Smooth muscle cell (in vitro differentiated cells): Measurements from ENCODE around the gene HIRIP3. TPM values are rescaled to one million over a fixed set of nuclear protein-coding genes. Genes with fewer than 3 reads are reported as not detected.

Experiments
- DNase-seq: peaks from one replicate; lab custom pipeline; 2025; ENCODE audit not compliant: unreplicated experiment; lab: John Stamatoyannopoulos, UW
- H2AFZ ChIP-seq: fragments of 200-600 bp; sonication (generic); 2 replicates; pipeline ENCODE4 v1.6.0; 2016; ENCODE audit warnings: antibody characterized with exemption, low read depth, mild to moderate bottlenecking
- H3F3A ChIP-seq: fragments of 200-600 bp; sonication (generic); 2 replicates; pipeline ENCODE4 v1.6.0; 2017; ENCODE audit warnings: antibody characterized with exemption, low read depth
- H3K27ac ChIP-seq: fragments of 200-600 bp; sonication (generic); 2 replicates; pipeline ENCODE4 v1.5.1; 2016; ENCODE audit warnings: low read depth, mild to moderate bottlenecking
- H3K27me3 ChIP-seq: fragments of 200-600 bp; sonication (generic); 2 replicates; pipeline ENCODE4 v1.6.1; 2016; ENCODE audit warnings: low read depth, mild to moderate bottlenecking
- H3K36me3 ChIP-seq: fragments of 200-600 bp; sonication (generic); 2 replicates; pipeline ENCODE4 v1.5.1; 2016; ENCODE audit warnings: low read depth
- H3K4me1 ChIP-seq: fragments of 200-600 bp; sonication (generic); 2 replicates; pipeline ENCODE4 v1.5.1; 2016; ENCODE audit warnings: low read depth
- H3K4me2 ChIP-seq: fragments of 200-600 bp; sonication (generic); 2 replicates; pipeline ENCODE4 v1.6.0; 2016; ENCODE audit warnings: mild to moderate bottlenecking
- H3K4me3 ChIP-seq: fragments of 200-600 bp; sonication (generic); 2 replicates; pipeline ENCODE4 v1.5.1; 2016; ENCODE audit warnings: mild to moderate bottlenecking
- H3K79me2 ChIP-seq: fragments of 200-600 bp; sonication (generic); 2 replicates; pipeline ENCODE4 v1.6.0; 2016; ENCODE audit warnings: low read depth, mild to moderate bottlenecking
- H3K9ac ChIP-seq: fragments of 200-600 bp; sonication (generic); 2 replicates; pipeline ENCODE4 v1.6.0; 2016; ENCODE audit warnings: low read depth
- H3K9me3 ChIP-seq: fragments of 200-600 bp; sonication (generic); replicated peaks from 2 replicates; pipeline ENCODE4 v1.5.1; 2016; ENCODE audit warnings: low read depth
- H4K20me1 ChIP-seq: fragments of 200-600 bp; sonication (generic); 2 replicates; pipeline ENCODE4 v1.6.0; 2016; ENCODE audit warnings: low read depth
- CTCF ChIP-seq: fragments of 200-600 bp; sonication (generic); IDR thresholded peaks from 2 replicates; pipeline ENCODE4 v1.5.1; 2017; ENCODE audit warnings: borderline replicate concordance, mild to moderate bottlenecking, antibody characterized with exemption; ENCODE audit not compliant: insufficient read depth, poor library complexity, severe bottlenecking
- WGBS: methylation state at CpG from one replicate; pipeline ENCODE4 v1.1.7; 2016; ENCODE audit warnings: low lambda C conversion rate; 5-methylcytosine and 5-hydroxymethylcytosine counted together
- polyA plus RNA-seq: library from polyadenylated mRNA; unstranded; fragments of >200 nt; fragmentation: Nextera tagmentation; extraction: Ambion mirVana; gene quantifications from 2 replicates; pipeline ENCODE4 v1.2.1, GENCODE V29; 2016
- total RNA-seq: library from RNA; depleted of rRNA; stranded (reverse); fragments of >200 nt; gene quantifications from 2 replicates; pipeline ENCODE4 v1.2.3, GENCODE V29; 2014

The HIRIP3 gene
- total and polyA plus RNA-seq, 2 experiments from 2014 or later: 11.3 to 13.9 TPM

DNA sequence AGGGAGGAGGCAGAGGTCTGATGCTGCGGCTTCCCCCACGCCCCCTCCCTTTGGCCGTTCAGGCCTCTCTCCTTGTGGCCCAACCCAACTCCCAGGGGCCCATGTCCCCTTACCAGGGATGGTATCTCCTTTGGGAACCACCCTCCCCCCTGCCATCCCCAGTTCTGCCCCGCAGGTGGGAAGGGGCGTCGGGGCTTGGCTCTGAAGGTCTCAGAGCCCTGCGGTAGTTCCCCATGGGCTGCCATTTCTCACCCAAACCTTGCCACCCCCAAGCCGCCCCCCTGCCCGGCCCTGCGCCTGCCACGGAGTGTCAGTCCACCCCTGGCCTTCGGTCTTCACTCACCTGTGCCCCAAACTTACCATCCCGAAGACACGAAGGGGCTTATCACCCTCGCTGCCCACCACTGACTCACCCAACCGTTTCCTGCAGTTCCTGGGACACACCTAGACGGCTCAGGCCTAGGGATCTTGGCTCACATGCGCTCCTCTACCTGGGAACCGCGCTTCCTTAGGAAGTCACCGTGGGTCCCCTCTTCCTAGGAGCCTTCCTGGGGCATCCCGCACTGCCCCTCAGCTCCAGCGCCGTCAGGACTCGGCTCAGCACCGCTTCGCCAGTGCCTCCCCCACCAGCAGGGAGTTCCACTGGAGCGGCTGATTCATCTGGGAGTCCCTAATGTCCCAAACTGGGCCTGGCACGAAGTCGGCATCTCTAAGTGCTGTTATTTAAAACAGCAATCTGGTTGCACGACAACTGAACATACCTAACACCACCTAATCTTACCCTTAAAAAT lies 16.5 kb upstream of the HIRIP3 start:
- 27% methylated on average over 27 of the region's 31 CpGs for WGBS
- peak overlapping the region; percentile 93 for H3K4me2 ChIP-seq

DNA sequence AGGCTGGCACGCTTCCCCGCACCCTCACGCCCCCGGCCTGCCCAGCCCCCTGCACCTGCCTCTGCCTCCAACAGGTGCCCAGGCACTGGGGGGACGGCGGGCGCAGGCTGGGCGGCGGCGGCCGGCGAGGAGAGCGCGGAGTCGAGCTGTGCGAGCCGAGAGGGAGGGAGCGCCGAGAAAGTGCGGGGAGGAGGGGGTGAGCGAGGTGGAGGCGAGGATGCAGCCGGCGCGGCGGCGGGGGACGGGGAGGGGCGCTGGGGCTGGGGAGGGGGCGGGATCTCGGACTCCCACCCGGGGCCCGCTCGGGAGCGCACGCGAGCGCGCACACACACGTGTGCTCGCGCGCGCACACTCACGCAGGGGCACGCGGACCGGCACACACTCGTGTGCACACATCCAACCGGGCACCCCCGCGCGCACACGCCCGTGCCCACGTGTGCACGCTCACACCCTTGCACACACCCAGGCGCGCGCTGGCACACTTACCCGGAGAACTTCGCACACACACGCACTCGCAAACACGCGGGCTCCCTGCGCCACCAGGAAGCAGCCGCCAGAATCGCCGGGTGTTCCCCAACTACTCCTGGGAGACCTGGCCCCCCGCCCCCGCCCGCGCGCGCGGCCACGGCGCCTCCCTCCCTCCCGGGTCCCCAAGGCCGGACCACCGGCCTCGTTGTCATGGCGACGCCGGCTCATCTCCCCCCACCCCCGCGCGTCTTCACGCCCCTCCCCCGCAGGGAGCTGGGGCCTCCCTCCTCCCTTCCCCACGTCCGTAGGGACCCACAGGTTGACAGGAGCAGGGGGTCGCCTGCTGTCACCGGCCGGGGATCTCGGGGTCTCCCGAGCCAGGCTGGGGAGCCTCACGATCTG lies 15.7 kb upstream of the HIRIP3 start, which contains the start of gene DOC2A:
DOC2A (minus strand) TSS at position 184 of the 870 bp plus-strand sequence. CDS start 805 bp downstream, outside the sequence.
- Histone ChIP-seq H3K79me2 (no peaks in the 10 kb centered on the region), H3K4me3 (peak within 1 kb of the TSS; percentile 47), H3K27me3 (peaks cover 31% of the 10 kb centered on the region), H3K9ac (no peak within 1 kb of the TSS), H3K4me2 (peak within 1 kb of the TSS; percentile 93), H2AFZ (no peak within 1 kb of the TSS), H3F3A (no peaks in the 10 kb centered on the region), H3K36me3 (no peaks in the 10 kb centered on the region), H4K20me1 (no peaks in the 10 kb centered on the region), H3K4me1 (peaks cover 14% of the 10 kb centered on the region), H3K27ac (no peak within 1 kb of the TSS), H3K9me3 (no peaks in the 10 kb centered on the region)
- no peak for TF ChIP-seq CTCF
- under 1% methylated on average over 34 of the region's 99 CpGs for WGBS
- DNase-seq: no peak

More for the DNA sequence above, 16.5 kb upstream of the HIRIP3 start:
- Histone ChIP-seq H3K79me2 (no peaks in the 10 kb centered on the region), H3K27me3 (peaks cover 31% of the 10 kb centered on the region), H3K4me3 (peak overlapping the region; percentile 47), H3K9me3 (no peaks in the 10 kb centered on the region), H3F3A (no peaks in the 10 kb centered on the region), H3K9ac (no peak overlapping the region), H2AFZ (no peak overlapping the region), H4K20me1 (no peaks in the 10 kb centered on the region), H3K27ac (no peak overlapping the region), H3K36me3 (no peaks in the 10 kb centered on the region), H3K4me1 (peaks cover 14% of the 10 kb centered on the region)
- DNase-seq: no peak
- no peak for TF ChIP-seq CTCF

GRCh38 chr16:30009990-30010843 lies 14.8 kb upstream of the HIRIP3 start:
- no peak for TF ChIP-seq CTCF
- Histone ChIP-seq H2AFZ (no peak overlapping the region), H3K79me2 (no peaks in the 10 kb centered on the region), H3K27ac (no peak overlapping the region), H3K4me3 (peak overlapping the region; percentile 47), H3K27me3 (peaks cover 31% of the 10 kb centered on the region), H3F3A (no peaks in the 10 kb centered on the region), H3K4me1 (peaks cover 14% of the 10 kb centered on the region), H3K4me2 (peak overlapping the region; percentile 93), H3K9me3 (no peaks in the 10 kb centered on the region), H3K36me3 (no peaks in the 10 kb centered on the region), H3K9ac (no peak overlapping the region), H4K20me1 (no peaks in the 10 kb centered on the region)
- no peak for DNase-seq
- 47% methylated on average over 28 of the region's 34 CpGs for WGBS
